Endodermal cell (in vitro differentiated cells): ENCODE measurements around the gene DLGAP5. TPM values are rescaled to one million over a fixed set of nuclear protein-coding genes. Genes with fewer than 3 reads are reported as not detected.

Experiments used
- DNase-seq: peaks from one replicate; pipeline ENCODE4 v3.0.0-alpha.2; 2017
- H3K27ac ChIP-seq: 2 replicates; pipeline ENCODE4 v1.5.1; 2013; ENCODE audit warnings: mild to moderate bottlenecking, low read depth, low read length, moderate library complexity
- H3K27me3 ChIP-seq: 2 replicates; pipeline ENCODE4 v1.6.1; 2013; ENCODE audit warnings: mild to moderate bottlenecking, low read length, moderate library complexity; ENCODE audit not compliant: insufficient read depth, control insufficient read depth, poor library complexity, severe bottlenecking
- H3K36me3 ChIP-seq: 2 replicates; pipeline ENCODE4 v1.7.0; 2013; ENCODE audit warnings: mild to moderate bottlenecking, low read length, moderate library complexity; ENCODE audit not compliant: control insufficient read depth, insufficient read depth
- H3K4me1 ChIP-seq: one replicate; pipeline ENCODE4 v1.7.0; 2013; ENCODE audit warnings: low read length; ENCODE audit not compliant: control insufficient read depth, insufficient read depth
- H3K4me3 ChIP-seq: 2 replicates; pipeline ENCODE4 v1.5.1; 2013; ENCODE audit warnings: mild to moderate bottlenecking, low read length, moderate library complexity
- H3K9ac ChIP-seq: 2 replicates; pipeline ENCODE4 v1.6.1; 2013; ENCODE audit warnings: mild to moderate bottlenecking, low read length, moderate library complexity; ENCODE audit not compliant: poor library complexity, severe bottlenecking; ENCODE audit errors: extremely low read depth
- H3K9me3 ChIP-seq: 2 replicates; pipeline ENCODE4 v1.6.1; 2013; ENCODE audit warnings: mild to moderate bottlenecking, low read length, moderate library complexity; ENCODE audit not compliant: control insufficient read depth
- H3K27ac Mint-ChIP-seq: 2 replicates; pipeline ENCODE4 v1.8.0; 2020; ENCODE audit warnings: mixed read lengths
- H3K27me3 Mint-ChIP-seq: 2 replicates; pipeline ENCODE4 v1.8.0; 2021; ENCODE audit warnings: mild to moderate bottlenecking, mixed read lengths; ENCODE audit not compliant: insufficient read depth
- H3K36me3 Mint-ChIP-seq: 2 replicates; pipeline ENCODE4 v1.8.0; 2020; ENCODE audit warnings: low read depth, mixed read lengths
- H3K4me1 Mint-ChIP-seq: 2 replicates; pipeline ENCODE4 v1.8.0; 2020; ENCODE audit warnings: mixed read lengths
- H3K4me3 Mint-ChIP-seq: 2 replicates; pipeline ENCODE4 v1.8.0; 2020; ENCODE audit warnings: mild to moderate bottlenecking, moderate library complexity, mixed read lengths
- H3K9me3 Mint-ChIP-seq: 2 replicates; pipeline ENCODE4 v1.8.0; 2020; ENCODE audit warnings: mild to moderate bottlenecking, mixed read lengths
- CTCF ChIP-seq: fragments of 200-600 bp; sonication (generic); conservative IDR thresholded peaks from 2 replicates; pipeline ENCODE4 v1.5.0; 2021; ENCODE audit warnings: antibody characterized with exemption, mild to moderate bottlenecking
- WGBS, 2 experiments: methylation state at CpG; one replicate each; pipeline versions ENCODE4 v1.1.5 to v1.1.7; 2013; ENCODE audit warnings: missing lambda C conversion rate in 2 of 2, mixed read lengths in 1 of 2; ENCODE audit not compliant: insufficient coverage in 1 of 2, insufficient read length in 1 of 2; 5-methylcytosine and 5-hydroxymethylcytosine counted together
- total RNA-seq, 2 donors: library from RNA; stranded (reverse); fragmentation: NEBNext Ultra II Directional in 1 of 2; extraction: Animal tissue kit (Norgen Biotek cat#: 25700) in 1 of 2; gene quantifications; 2 replicates in 1 of 2; 3 replicates in 1 of 2; pipeline ENCODE4 v1.2.1, GENCODE V29; 2021

Gene DLGAP5
- total RNA-seq, 2 donors from 2014 or later = 71.1 to 112 TPM

GRCh38 chr14:55111122-55111708 is 80.2 kb downstream of the DLGAP5 start:
- no peaks in the 10 kb centered on the region for H3K9me3 Mint-ChIP-seq
- H3K27ac Mint-ChIP-seq = no peak overlapping the region
- peaks cover 17% of the 10 kb centered on the region for H3K4me1 Mint-ChIP-seq
- 95% methylated on average over 6 to 10 of the region's 10 CpGs for WGBS, 2 experiments
- no peaks in the 10 kb centered on the region for H3K9me3 ChIP-seq
- peaks cover 2% of the 10 kb centered on the region for H3K27me3 Mint-ChIP-seq
- no peak overlapping the region for H3K9ac ChIP-seq
- peak; percentile 57 for TF ChIP-seq CTCF
- no peak for DNase-seq
- H3K36me3 ChIP-seq = no peaks in the 10 kb centered on the region
- H3K36me3 Mint-ChIP-seq = no peaks in the 10 kb centered on the region
- H3K4me3 Mint-ChIP-seq = no peak overlapping the region
- H3K27me3 ChIP-seq = no peaks in the 10 kb centered on the region
- H3K27ac ChIP-seq = no peak overlapping the region
- H3K4me3 ChIP-seq = no peak overlapping the region
- H3K4me1 ChIP-seq = peaks cover 5% of the 10 kb centered on the region

- no peaks in the 10 kb centered on the region for H3K9me3 ChIP-seq
- no peak overlapping the region for H3K27ac Mint-ChIP-seq
- no peak for TF ChIP-seq CTCF
- no peak overlapping the region for H3K4me3 ChIP-seq
- no peaks in the 10 kb centered on the region for H3K4me1 ChIP-seq
- H3K27me3 ChIP-seq = no peaks in the 10 kb centered on the region
- 100% methylated on average over 1 of the region's 1 CpG for WGBS, 2 experiments
- no peaks in the 10 kb centered on the region for H3K36me3 ChIP-seq
- H3K27me3 Mint-ChIP-seq = peaks cover 2% of the 10 kb centered on the region
- no peak overlapping the region for H3K4me3 Mint-ChIP-seq
- H3K27ac ChIP-seq = no peak overlapping the region
- peaks cover 7% of the 10 kb centered on the region for H3K4me1 Mint-ChIP-seq
- peaks cover 3% of the 10 kb centered on the region for H3K9me3 Mint-ChIP-seq
- no peak for DNase-seq
- no peaks in the 10 kb centered on the region for H3K36me3 Mint-ChIP-seq
- no peak overlapping the region for H3K9ac ChIP-seq
Observed at GRCh38 chr14:55109836-55110235, 81.5 kb downstream of the DLGAP5 start.

- no peak overlapping the region for H3K4me3 ChIP-seq
- Mint-ChIP-seq H3K9me3 (peaks cover 11% of the 10 kb centered on the region), H3K4me3 (no peak overlapping the region), H3K4me1 (peaks cover 19% of the 10 kb centered on the region), H3K27ac (peak overlapping the region; percentile 78), H3K36me3 (no peaks in the 10 kb centered on the region), H3K27me3 (no peaks in the 10 kb centered on the region)
- no peak overlapping the region for H3K9ac ChIP-seq
- H3K27ac ChIP-seq = no peak overlapping the region
- WGBS, 2 experiments = 69 to 70% methylated on average over 9 to 19 of the region's 19 CpGs
- no peaks in the 10 kb centered on the region for H3K36me3 ChIP-seq
- peaks cover 10% of the 10 kb centered on the region for H3K9me3 ChIP-seq
- peak; percentile 76 for DNase-seq
- no peaks in the 10 kb centered on the region for H3K27me3 ChIP-seq
- H3K4me1 ChIP-seq = peaks cover 2% of the 10 kb centered on the region
- TF ChIP-seq CTCF = no peak
Observed at GRCh38 chr14:55107766-55108554, 83.4 kb downstream of the DLGAP5 start.
